HG03439 (cell line): ENCODE measurements around the gene B4GALT6.
"Not testable (repeated sequence)": the region's sequence is repeated elsewhere in the genome, so short reads cannot be mapped to it uniquely, and the experiment has no call there.

Experiments used
- ATAC-seq: cut with Tn5 transposase; IDR thresholded peaks from one replicate; pipeline ENCODE4 v1.9.1; 2021; ENCODE audit warnings: mild to moderate bottlenecking, moderate library complexity; ENCODE audit not compliant: unreplicated experiment

B4GALT6 gene, protein sequence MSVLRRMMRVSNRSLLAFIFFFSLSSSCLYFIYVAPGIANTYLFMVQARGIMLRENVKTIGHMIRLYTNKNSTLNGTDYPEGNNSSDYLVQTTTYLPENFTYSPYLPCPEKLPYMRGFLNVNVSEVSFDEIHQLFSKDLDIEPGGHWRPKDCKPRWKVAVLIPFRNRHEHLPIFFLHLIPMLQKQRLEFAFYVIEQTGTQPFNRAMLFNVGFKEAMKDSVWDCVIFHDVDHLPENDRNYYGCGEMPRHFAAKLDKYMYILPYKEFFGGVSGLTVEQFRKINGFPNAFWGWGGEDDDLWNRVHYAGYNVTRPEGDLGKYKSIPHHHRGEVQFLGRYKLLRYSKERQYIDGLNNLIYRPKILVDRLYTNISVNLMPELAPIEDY

DNA sequence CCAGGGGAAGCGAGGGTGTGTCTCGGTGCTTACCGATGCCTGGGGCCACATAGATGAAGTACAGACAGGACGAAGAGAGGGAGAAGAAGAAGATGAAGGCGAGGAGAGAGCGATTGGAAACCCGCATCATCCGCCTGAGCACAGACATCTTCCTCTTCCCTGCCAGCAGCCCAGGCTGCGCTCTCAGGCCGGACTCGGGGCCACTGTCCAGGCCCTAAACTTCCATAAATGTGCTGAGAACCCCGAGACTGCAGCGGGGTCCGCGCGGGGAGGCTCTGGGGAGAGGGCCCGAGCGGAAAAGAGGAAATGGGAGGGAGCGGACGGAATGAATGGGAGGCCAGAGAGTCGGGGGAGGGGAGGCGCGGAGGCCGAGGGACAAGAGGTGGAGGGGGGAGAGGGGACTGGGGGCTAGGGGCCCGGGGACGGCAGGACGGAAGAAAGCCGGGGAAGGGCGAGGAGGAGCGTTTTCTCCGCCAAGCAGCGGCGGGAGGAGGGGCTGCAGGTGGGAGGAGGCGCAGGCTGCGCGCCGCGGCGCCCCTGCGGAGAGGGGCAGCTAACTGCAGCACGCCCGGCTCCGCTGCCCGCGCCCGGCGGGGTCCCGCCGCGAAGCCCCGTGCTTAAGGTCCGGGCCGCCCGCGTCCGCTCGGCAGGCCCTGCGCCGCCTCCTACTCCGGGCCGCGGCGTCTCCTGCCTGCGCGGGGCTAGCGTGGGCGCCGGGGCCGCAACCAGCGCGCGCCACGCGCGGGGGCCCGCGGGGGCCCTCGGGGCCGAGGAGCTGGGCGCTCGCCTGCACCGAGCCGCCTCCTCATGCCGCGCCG, at the start of gene B4GALT6:
Gene B4GALT6 (minus strand): TSS at position 303 of the 818 bp plus-strand sequence. CDS start 155 bp downstream, at position 148.
- ATAC-seq: peak; percentile 41

GRCh38 chr18:31731628-31732027, 47.2 kb upstream of the B4GALT6 start:
- ATAC-seq: no peak

DNA sequence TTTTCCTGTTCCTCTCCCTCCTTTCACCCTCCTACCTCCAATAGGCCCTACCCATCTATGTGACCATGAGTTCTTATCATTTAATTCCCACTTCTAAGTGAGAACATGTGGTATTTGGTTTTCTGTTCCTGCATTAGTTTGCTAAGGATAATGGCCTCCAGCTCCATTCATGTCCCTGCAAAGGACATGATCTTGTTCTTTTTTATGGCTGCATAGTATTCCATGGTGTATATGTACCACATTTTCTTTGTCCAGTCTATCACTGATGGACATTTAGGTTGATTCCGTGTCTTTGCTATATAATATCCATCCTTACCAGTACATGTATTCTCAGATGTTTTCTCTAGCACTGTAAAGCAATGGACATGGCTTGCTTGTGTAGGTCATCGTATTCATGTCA, 44.8 kb upstream of the B4GALT6 start:
- not testable (repeated sequence) for ATAC-seq

- no peak for ATAC-seq
These were observed 39.8 kb upstream of the B4GALT6 start for GRCh38 chr18:31723990-31724711.

GRCh38 chr18:31723639-31723989, 39.2 kb upstream of the B4GALT6 start:
- no peak for ATAC-seq

DNA sequence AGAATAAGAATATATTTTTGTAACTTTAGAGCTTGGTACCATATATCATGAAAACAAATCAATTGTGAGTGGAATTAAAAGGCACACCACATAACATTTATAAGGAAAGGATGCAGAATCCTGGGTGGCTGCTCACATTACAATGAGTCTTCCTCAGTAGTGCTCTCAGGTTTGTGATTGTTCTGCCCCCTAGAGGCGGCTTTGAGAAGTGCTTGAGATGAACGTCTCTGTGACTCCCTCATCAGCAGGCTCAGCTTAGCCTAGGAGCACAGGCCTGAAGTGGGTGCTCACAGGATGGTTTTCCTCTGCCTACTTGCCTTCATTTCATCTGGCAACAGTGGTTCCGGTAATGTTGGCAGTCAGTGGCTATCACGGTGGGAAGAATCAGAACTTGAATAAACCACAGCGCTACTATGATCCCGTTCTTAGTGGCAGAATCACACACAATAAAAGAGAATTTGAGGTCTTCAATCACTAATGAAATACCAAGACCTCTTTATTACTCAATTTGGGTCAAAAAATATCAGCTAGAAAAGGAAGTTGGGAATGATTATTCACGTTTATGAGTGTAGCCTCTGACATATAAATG, 38.1 kb upstream of the B4GALT6 start:
- ATAC-seq: peak; percentile 96

DNA sequence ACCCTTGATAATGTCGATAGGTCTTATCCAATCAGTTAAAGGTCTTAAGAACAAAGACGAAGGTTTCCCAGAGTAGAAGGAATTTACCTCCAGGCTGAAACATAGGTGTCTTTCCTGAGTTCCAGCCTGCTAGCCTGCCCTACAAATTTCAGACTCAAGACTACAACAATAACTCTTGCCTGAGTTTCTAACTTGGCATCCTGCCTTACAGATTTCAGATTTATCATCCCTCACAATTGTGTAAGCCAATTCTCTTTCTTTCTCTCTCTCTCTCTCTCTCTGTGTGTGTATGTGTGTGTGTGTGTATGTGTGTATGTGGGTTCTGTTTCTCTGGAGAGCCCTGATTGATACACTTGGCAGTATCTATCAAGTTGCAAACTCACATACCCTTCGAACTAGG, 37.2 kb upstream of the B4GALT6 start:
- ATAC-seq: no peak

- ATAC-seq: no peak
These were observed 36.5 kb upstream of the B4GALT6 start for GRCh38 chr18:31720867-31721266.

GRCh38 chr18:31719363-31720006, 35.1 kb upstream of the B4GALT6 start:
- ATAC-seq: no peak

DNA sequence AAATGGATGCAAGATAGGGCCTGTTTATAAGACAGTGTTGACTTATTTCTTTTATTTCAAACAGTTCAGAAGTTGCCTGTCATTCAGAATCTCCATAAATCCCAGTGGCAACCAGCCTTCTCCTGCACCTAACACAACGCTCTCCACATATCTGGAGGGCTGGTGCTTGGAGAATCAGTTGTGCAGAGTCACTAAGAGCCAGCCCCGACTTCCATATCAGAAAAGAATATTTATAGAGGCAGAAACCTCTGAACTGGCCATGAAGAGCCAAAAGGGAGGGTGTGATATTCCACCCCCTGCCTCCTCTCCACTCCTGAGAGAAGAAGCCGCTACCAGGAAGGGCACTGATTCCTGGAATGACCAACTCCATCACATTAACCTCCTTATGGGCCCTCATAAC, 34.0 kb upstream of the B4GALT6 start:
- no peak for ATAC-seq

GRCh38 chr18:31716362-31716761, 32.0 kb upstream of the B4GALT6 start:
- ATAC-seq: no peak

DNA sequence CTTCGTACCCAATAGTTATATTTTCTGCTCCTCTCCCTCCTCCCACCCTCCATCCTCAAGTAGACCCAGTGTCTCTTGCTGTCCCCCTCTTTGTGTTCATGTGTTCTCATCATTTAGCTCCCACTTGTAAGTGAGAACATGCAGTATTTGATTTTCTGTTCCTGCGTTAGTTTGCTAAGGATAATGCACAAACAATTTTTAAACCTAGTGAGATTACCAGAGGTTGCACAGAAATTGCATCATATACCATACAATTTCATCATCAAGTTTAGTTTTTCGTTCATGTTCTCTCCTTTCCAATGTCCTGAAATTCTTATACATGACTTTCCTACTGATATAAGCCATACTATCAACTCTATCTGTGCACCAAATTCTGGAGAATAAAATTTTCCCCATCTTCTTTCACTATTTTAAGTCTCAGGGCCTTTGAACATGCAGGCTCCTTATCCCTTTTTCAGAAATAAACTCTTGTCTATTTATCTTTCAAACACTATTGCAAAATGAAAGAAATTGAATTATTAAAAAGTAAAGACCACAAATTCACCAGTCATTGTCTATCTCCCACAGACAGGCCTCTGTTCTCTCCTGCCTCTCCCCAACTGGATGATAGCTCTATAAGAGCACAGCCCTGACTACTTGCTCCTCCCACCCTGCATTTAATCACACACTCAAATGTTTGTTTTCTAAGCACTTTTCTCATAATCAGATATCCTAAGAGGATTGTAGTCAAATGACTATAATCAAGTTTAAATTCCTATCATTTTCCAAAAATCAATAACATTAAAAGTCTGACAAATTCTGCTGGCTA, 27.2 kb upstream of the B4GALT6 start:
- ATAC-seq: no peak

DNA sequence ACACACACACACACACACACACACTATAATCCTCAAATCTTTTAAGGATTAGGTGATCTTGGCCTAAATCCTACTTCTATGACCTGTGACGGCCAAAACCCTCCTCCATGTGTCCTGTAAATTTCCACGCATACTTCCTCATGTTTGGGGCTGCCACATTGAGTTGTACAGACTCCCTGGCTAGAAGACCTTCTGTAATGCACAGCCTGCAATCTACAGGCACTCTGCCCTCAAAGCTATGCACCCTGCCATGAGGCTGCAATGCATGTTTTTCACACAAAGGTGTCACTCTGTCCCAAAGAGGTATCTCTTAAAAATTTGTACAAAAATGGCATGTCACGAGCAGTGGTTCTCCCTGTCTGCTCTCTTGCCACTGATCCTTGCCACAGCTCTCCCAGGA, 26.4 kb upstream of the B4GALT6 start:
- ATAC-seq: no peak

DNA sequence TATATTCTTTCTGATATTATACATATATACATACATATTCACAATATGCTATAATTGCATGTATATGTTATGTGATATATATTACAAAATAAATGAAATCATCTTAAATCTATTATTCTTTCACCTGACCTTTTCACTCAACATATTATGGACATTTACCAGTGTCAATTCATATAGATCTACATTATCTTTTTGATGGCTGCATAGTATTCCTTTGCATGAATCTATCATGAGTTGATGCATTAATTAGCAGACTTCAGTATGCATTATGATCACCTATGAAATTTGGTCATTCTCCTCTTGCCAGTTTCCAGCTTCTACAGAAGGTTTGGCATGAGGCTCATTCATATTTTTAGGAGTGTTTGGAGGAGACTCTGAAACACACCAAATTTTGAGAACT, 23.4 kb upstream of the B4GALT6 start:
- ATAC-seq: no peak

DNA sequence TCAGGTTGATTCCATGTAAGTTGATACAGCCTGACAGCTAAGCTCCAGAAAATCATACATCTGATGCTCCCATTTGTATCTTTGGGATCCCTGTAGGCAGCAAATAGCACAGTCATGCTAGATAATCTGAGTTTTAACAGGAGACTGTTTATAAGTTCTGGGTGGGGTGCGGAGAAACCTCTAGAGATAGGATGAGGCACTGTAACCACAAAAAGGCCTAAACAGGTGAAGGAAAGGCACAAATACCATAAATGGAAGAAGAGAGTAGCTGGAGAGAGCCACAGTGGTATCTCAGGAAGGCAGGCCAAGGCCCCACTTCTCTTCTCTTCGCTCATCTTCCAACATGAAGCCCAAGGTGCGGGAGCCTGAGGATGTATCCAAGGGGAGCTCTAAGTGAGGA, 18.1 kb upstream of the B4GALT6 start:
- no peak for ATAC-seq

DNA sequence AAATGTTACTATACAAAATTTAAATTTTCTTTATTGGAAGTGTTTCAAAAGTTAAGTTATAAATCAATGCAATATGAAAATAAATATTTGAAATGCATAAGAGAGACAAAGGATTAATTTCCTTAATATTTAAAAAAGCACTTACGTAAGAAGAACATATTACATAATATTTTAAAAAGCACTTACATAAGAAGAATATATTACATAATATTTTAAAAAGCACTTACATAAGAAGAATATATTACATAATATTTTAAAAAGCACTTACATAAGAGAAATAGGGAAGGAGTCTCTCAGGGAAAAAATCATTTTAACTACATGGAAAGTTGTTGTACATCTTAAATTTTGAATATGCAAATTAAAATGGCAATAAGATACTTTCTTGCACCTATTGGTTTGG, 17.4 kb upstream of the B4GALT6 start:
- ATAC-seq: no peak

- no peak for ATAC-seq
These were observed 16.6 kb upstream of the B4GALT6 start for GRCh38 chr18:31700990-31701389.

GRCh38 chr18:31697351-31698298, 13.2 kb upstream of the B4GALT6 start:
- no peak for ATAC-seq

DNA sequence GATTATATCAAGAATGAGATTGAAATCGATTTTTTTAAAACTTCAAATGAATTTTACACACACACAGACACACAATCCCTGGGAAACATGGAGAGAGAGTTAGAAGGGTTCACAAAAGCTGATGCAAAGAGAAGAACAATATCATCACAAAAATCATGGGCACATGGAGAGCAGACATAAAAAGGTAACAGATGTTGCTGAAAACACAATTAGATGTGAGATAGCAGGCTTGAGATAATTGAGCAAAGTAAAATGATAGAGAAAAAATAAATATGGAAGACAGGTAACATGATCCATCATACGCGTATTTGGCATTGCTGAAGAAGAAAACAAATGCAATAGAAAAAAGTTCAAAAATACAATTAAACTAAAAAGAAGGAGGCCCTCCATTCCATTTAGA, 11.6 kb upstream of the B4GALT6 start:
- no peak for ATAC-seq
